GM11168 (cell line): ENCODE results near the gene HS1BP3.

Source experiments
- in situ Hi-C: fragments of 300-500 bp; cut with MboI; formaldehyde crosslinking; loops from one replicate; pipeline ENCODE4 v1.12.0; 2022; ENCODE audit warnings: low sequenced_read_pairs; ENCODE audit not compliant: unreplicated experiment

The HS1BP3 gene

DNA sequence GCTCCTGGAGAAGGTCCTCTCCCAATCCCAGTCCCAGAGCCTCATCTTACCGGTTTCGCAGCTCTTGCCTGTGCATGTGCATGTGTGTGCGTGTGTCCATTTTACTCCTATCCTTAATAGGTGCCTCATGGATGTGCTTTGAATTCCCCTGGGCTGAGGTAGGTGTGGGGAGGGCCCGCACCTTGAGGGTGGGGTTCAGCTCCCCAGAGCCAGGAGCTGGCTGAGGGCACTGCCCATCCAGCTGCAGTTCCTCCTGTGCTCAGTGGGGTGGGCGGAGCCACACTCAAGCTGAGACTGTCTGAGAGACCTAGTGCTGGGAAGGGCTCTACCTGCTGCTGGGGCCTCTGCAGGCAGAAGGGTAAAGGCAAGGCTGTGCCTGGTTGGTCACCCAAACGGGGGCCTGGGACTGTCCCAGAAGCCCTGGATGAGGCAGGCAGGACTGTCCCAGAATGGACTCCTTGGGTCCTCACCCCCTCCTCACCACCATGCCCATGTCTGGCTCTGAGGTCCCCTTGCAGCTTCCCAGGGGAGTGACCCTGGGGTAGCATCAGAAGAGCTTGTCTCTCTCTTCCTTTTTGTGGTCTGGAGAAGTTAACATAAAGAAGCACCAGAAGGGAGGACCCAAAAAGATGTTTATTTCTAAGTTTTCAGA lies 24.9 kb upstream of the HS1BP3 start:
- in situ Hi-C loops = no loop called here

DNA sequence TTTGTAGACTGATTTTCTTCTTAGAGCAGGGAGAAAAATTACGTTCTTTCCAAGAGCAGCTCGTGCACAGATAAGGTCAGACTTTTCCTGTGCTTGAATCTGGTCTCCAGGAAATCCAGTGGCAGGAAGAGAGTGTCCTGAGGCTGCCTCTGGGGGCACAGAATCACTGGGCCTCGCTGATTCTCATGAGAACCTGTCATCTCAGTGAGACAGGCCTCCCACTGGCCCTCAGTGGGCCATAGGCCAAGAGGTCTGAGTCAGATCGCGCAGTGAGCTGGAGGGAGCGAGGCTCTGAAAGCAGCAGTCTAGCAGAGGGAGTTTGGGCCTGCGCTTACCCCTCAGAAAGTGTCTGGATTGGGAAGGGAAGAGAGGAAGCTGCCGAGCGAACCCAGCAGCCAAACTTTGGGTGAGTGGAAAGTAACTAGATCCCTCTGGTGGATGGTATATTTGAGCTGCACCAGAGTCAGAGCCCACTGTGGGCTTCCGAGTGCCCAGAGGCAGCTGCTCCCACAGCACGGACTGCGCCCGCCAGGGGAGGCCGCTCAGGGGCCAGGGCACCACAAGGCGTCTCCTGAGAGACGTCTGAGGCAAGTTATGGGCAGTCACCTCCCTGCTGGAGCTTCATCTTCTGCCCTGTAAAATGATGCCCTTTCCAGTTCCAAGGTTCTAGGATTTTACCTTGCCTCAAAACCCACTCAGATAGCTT lies 24.2 kb upstream of the HS1BP3 start:
- in situ Hi-C loops = no loop called here

- in situ Hi-C loops = no loop called here
Measured at GRCh38 chr2:20674309-20674965, 23.5 kb upstream of the HS1BP3 start.

- in situ Hi-C loops = no loop called here
Measured at GRCh38 chr2:20673686-20674308, 22.9 kb upstream of the HS1BP3 start.

DNA sequence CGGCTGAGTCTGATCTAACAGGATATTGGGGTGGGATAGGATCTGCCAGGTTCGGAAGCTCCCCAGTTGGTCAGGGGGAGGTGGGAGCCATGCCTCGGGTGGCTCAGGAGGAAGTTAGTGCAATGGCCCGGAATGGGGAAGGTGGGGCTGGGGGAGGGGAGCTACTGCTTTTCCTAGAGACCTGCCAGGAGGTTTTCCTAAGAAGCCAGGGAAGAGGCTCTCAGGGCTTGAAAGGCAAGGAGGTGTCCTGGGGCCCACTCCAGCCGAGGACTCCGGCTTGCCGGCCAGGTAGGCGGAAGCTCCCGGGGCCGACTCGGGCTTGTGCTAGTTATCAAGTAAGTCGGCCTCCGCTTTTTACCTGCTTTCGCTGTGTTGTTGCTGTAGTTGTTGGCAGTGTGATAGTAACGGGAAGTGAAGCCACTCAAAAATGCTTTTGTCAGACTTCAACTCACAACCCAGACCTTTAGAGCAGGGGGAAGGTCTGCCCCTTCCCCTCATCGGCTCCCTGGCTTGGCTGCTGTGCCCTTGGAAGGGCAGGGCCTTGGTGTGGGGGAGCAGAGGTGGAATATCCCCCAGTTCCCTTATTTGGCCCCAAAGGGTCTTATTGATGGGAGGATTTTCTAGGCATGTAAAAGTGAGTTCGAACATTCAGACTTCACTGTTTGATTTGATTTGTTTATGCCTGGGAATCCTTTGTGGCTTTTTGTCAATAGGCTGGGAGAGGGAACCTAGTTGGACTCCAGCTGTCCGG lies 21.5 kb upstream of the HS1BP3 start:
- in situ Hi-C loops = no loop called here

DNA sequence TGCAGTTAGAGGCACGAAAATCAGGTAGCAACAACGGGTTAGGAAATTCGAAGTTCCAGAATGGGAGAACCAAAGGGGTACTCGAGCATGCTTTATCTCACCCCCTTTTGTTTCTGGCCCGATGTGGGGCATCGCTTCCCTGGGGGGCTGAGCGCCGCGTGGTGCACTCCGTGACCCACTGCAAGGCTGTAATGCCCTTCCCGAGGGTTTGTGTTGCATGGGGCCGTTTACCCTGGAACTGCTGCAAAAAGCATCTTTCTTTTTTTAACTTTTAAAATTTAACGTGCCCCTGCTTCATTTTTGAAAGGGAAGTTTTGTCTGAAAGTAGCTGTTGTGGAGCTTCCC lies 20.8 kb upstream of the HS1BP3 start:
- in situ Hi-C loops = no loop called here

GRCh38 chr2:20671036-20671735 lies 20.3 kb upstream of the HS1BP3 start:
- in situ Hi-C loops = no loop called here

- in situ Hi-C loops = no loop called here
Measured at GRCh38 chr2:20670315-20671035, 19.6 kb upstream of the HS1BP3 start.

- in situ Hi-C loops = loop anchor here (10.0 kb wide), 1 partner anchor 295 kb away; no protein-coding TSS in a partner anchor
Measured at GRCh38 chr2:20669562-20670314, 18.8 kb upstream of the HS1BP3 start.

- in situ Hi-C loops = loop anchor here (10.0 kb wide), 1 partner anchor 296 kb away; no protein-coding TSS in a partner anchor
Measured at GRCh38 chr2:20668871-20669475, 18.1 kb upstream of the HS1BP3 start.

DNA sequence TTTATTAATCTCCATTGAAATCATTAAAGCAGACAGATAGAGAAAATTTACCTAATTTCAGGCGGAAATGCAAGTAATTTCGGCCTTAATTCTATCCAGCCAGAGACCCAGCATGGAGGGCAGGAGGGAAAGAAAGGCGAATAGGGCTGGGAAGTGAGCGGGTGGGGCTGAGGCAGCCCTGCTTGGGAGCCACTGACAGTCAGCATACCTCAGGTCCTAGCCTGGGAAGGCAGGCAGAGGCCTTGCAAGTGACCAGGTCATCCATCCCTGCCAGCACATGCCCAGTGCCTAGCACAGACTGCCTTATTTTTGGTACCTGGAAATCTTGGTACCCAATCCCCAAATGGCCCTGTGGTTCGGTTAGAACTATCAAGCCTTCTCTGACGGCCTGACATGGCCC lies 17.6 kb upstream of the HS1BP3 start:
- in situ Hi-C loops = loop anchor here (10.0 kb wide), 1 partner anchor 296 kb away; no protein-coding TSS in a partner anchor

DNA sequence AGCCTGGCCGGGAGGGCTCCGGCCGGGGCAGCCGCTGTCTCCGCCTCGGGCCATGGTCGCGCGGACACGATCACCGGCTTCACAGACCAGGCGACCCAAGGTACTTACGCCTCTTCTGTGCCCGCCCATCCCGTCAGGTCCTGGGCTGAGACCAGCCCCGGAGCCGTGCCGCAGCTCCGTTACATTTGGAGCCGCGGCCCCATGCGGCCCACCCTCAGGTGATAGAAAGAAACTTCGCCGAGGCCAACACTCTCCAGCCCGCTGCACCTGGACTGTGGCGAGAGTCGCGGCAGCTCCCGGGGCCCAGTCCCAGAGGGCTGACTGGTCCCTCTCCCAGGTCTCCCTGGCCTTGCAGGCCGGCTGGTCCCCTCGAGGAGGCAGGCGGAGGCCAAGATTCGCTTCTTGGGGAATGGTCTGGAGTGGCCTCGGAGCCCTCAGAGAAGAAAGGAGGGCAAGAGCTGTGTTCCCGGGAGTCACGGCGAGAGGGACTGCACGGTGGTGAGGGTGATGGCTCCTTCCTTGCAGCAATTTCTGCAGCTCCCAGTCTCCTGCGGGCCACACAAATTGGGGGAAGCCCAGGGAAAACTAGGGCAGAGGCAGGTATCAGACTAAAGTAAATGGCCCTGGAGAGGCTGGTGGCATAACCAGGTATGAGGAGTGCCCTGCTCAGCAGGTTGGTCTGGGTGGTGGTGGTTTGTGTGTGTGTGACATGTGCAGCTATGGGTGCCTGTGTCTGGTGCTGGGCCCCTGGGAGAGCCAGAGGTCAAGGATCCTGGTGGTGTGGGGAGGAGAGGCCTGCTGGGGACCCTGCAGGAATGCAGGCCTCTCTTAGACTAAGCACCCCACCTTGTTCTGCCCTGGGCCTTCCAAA lies 16.9 kb upstream of the HS1BP3 start:
- in situ Hi-C loops = loop anchor here (10.0 kb wide), 1 partner anchor 297 kb away; no protein-coding TSS in a partner anchor

DNA sequence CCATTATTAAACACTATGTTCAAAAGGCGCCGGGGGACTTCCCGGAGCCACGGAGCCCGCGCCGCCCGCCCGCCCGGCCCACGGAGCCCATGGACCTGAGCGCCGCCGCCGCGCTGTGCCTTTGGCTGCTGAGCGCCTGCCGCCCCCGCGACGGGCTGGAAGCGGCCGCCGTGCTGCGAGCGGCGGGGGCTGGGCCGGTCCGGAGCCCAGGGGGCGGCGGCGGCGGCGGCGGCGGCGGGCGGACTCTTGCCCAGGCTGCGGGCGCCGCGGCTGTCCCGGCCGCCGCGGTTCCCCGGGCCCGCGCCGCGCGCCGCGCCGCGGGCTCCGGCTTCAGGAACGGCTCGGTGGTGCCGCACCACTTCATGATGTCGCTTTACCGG lies 16.2 kb upstream of the HS1BP3 start:
- in situ Hi-C loops = loop anchor here (10.0 kb wide), 1 partner anchor 298 kb away; no protein-coding TSS in a partner anchor

DNA sequence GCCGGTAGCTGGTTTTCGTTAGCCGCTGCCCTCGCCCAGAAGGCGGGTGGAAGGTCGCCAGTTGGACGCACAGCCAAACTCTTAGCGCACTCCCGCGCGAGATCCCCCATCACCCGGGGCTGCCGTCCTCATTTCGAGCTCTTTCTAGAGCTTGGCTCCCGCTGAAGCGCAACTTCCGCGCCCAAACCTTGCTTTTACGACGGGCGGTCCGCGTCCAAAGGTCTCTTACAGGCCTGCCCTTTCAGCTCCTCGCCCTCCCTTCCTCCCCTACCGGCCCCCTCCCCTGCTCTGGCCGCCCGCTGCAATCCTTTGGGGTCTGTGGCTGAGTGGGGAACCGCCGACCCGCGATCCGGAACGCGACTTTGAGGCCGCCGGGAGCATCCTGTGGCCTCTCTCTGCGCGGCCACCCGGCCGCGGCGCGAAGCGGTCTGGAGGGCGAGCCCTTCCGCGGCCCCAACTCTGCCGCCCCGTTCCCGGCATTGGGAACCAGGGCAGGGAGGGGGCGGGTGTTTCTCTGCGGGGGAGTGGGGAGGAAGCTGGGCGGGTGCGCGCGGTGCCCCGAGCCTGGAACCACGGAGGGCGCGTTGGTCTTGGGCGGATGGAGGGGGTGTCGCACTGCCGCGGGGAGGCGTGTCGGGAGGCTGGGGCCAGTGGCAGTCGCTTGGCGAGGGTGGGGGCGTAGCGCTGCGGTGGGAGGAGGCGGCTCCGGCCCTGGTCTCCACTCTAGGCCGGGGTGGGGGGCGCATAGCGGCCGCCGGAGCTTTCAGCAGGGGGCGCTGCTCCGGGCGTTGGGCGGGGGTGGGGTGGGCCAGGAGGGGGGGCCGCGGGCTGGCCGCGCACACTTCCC lies 15.6 kb upstream of the HS1BP3 start, which contains the start of gene GDF7:
Gene GDF7, plus strand, starts transcription at position 841 of the 847 bp plus-strand sequence. CDS start 96 bp downstream, outside the sequence.
- in situ Hi-C loops = loop anchor here (10.0 kb wide), 1 partner anchor 298 kb away; no protein-coding TSS in a partner anchor

- in situ Hi-C loops = loop anchor here (10.0 kb wide), 1 partner anchor 299 kb away; no protein-coding TSS in a partner anchor
Measured at GRCh38 chr2:20666005-20666303, 15.1 kb upstream of the HS1BP3 start.
